PC-9 (cell line): ENCODE measurements around the gene SDK2.

Experiments used
- EZH2 ChIP-seq: fragments of 200-600 bp; sonication (generic); IDR thresholded peaks from 2 replicates; pipeline ENCODE4 v1.8.0; 2017; ENCODE audit warnings: antibody characterized with exemption, low read depth
- TF ChIP-seq, protein P1 (sequence below): fragments of 200-600 bp; sonication (generic); conservative IDR thresholded peaks from 2 replicates; pipeline ENCODE4 v1.6.1; 2017; ENCODE audit warnings: mixed run types, antibody characterized with exemption, mild to moderate bottlenecking, moderate library complexity

DNA sequence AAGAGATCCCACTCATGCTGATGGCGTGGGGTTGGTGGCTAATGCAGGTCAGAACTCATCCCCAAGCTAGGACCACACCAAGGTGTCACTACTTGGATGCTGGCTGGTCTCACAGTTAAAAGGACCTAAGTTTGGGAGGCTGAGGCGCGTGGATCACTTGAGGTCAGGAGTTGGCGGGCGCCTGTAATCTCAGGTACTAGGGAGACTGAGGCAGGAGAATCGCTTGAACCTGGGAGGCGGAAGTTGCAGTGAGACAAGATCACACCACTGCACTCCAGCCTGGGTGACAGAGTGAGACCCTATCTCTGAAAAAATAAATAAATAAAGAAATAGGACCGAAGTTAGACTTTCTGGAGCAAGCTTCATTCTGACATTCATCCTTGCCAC lies 325.8 kb downstream of the SDK2 start:
- TF ChIP-seq, protein P1, sequence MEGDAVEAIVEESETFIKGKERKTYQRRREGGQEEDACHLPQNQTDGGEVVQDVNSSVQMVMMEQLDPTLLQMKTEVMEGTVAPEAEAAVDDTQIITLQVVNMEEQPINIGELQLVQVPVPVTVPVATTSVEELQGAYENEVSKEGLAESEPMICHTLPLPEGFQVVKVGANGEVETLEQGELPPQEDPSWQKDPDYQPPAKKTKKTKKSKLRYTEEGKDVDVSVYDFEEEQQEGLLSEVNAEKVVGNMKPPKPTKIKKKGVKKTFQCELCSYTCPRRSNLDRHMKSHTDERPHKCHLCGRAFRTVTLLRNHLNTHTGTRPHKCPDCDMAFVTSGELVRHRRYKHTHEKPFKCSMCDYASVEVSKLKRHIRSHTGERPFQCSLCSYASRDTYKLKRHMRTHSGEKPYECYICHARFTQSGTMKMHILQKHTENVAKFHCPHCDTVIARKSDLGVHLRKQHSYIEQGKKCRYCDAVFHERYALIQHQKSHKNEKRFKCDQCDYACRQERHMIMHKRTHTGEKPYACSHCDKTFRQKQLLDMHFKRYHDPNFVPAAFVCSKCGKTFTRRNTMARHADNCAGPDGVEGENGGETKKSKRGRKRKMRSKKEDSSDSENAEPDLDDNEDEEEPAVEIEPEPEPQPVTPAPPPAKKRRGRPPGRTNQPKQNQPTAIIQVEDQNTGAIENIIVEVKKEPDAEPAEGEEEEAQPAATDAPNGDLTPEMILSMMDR: no peak
- no peak for TF ChIP-seq EZH2
